Renal cortical epithelial cell (primary cell): Measurements from ENCODE around the gene IL12RB2. TPM values are rescaled to one million over a fixed set of nuclear protein-coding genes. Genes with fewer than 3 reads are reported as not detected.

Experiments used
- DNase-seq: peaks from one replicate; pipeline ENCODE4 v3.0.0-alpha.2; 2011; ENCODE audit warnings: low read depth
- total RNA-seq: library from RNA; depleted of rRNA; stranded (reverse); fragments of >200 nt; gene quantifications from 2 replicates; pipeline ENCODE4 v1.2.3, GENCODE V29; 2014

The IL12RB2 gene
- total RNA-seq, 1 donor from 2014 or later, result 0.10 TPM

GRCh38 chr1:67313934-67314671 lies 6.4 kb downstream of the IL12RB2 start:
- no peak for DNase-seq

- no peak for DNase-seq
Observed at GRCh38 chr1:67314696-67315095, 7.0 kb downstream of the IL12RB2 start.

- DNase-seq, result no peak
Observed at GRCh38 chr1:67316180-67316902, 8.7 kb downstream of the IL12RB2 start.

- no peak for DNase-seq
Observed at GRCh38 chr1:67316918-67317317, 9.2 kb downstream of the IL12RB2 start.

GRCh38 chr1:67317803-67318202 lies 10.1 kb downstream of the IL12RB2 start:
- DNase-seq, result no peak

GRCh38 chr1:67322442-67322841 lies 14.8 kb downstream of the IL12RB2 start:
- DNase-seq, result no peak

GRCh38 chr1:67323087-67323486 lies 15.4 kb downstream of the IL12RB2 start:
- no peak for DNase-seq

GRCh38 chr1:67324068-67324467 lies 16.4 kb downstream of the IL12RB2 start:
- no peak for DNase-seq

- no peak for DNase-seq
Observed at GRCh38 chr1:67327864-67328466, 20.3 kb downstream of the IL12RB2 start.

- no peak for DNase-seq
Observed at GRCh38 chr1:67332653-67333529, 25.2 kb downstream of the IL12RB2 start.

- no peak for DNase-seq
Observed at GRCh38 chr1:67333603-67334002, 25.9 kb downstream of the IL12RB2 start.

- DNase-seq, result no peak
Observed at GRCh38 chr1:67335411-67335810, 27.7 kb downstream of the IL12RB2 start.

GRCh38 chr1:67336157-67336556 lies 28.5 kb downstream of the IL12RB2 start:
- DNase-seq, result no peak

- DNase-seq, result no peak
Observed at GRCh38 chr1:67336783-67337182, 29.1 kb downstream of the IL12RB2 start.

GRCh38 chr1:67338642-67339041 lies 31.0 kb downstream of the IL12RB2 start:
- DNase-seq, result peak; percentile 54

GRCh38 chr1:67339623-67340343 lies 32.1 kb downstream of the IL12RB2 start:
- peak; percentile 84 for DNase-seq

- no peak for DNase-seq
Observed at GRCh38 chr1:67342076-67342890, 34.6 kb downstream of the IL12RB2 start.

GRCh38 chr1:67345556-67345955 lies 37.9 kb downstream of the IL12RB2 start:
- DNase-seq, result no peak

GRCh38 chr1:67346982-67347381 lies 39.3 kb downstream of the IL12RB2 start:
- no peak for DNase-seq
